ENCODE measurements around the gene NFASC. TPM values are rescaled to one million over a fixed set of nuclear protein-coding genes. Genes with fewer than 3 reads are reported as not detected.

NFASC gene
- polyA plus RNA-seq, 4 donors = 0.22 to 5.8 (median 3.0) TPM

DNA sequence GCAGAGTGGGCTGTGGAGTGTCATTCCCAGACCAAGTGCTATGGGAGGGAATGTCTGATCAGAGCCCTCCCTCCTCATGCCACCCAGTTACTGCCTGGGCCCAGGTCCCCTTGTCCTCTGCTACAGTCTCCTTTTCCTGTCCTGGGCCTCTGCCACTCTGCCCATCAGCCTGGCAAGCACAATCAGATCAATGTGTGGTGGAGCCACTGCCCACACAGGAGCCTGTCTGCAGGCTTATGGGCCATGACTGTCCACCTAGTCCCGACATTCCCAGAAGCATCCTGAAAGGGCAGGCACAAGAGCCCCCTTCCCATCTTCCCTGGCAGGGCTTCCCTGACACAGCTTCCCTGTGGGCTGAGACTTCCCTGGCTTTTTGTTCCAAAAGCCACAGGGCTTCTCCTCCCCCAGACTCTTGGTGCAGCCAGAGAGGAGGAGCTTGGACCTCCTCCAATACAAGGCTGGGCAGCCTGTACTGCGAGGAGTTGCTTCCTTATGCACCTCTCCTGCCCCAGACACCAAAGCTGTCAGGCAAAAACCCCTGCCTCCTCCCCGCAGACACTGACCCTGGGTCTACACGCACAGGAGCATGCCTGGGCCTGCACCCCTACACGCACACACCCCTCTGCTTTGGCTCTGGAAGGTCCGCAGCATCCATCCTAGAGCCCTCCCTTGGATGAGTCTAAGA lies 143.2 kb downstream of the NFASC start:
- FAIRE-seq = no peak

DNA sequence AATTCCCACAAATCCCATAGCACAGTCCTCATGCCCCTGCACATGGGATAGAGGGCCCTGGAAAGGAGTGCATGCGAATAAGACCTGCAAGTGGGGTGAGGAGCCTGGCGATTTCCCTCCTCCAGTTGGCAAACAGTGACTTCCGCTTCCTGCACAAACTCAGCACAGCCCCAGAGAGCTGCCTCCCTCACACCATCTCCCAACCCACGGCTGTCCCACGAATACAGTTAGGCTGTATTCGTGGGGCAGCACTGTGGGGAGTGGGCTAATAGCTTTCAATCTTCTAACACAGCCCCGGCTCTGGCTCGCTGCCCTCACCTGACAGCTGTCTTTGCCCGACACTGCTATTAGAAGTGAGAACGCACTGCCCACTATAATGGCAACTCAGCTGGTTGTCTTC lies 144.1 kb downstream of the NFASC start:
- Histone ChIP-seq H3K27ac (ENCODE audit: low read depth in 1 of 3, low read length in 2 of 3) (no peak overlapping the region), H3K4me1 (ENCODE audit: control insufficient read depth in 3 of 3, insufficient read depth in 2 of 3, low read depth in 1 of 3, low read length in 2 of 3) (no peaks in the 10 kb centered on the region), H3K36me3 (ENCODE audit: control insufficient read depth in 3 of 3, insufficient read depth in 2 of 3, low read depth in 1 of 3, low read length in 3 of 3) (no peaks in the 10 kb centered on the region), H3K27me3 (ENCODE audit: control insufficient read depth in 3 of 3, insufficient read depth in 3 of 3, low read length in 3 of 3) (no peaks in the 10 kb centered on the region), H3K9me3 (ENCODE audit: control insufficient read depth in 2 of 2, insufficient read depth in 1 of 2, low read depth in 1 of 2, low read length in 1 of 2) (no peaks in the 10 kb centered on the region), H3K4me3 (ENCODE audit: low read depth in 1 of 3, low read length in 3 of 3) (no peak overlapping the region)
- WGBS, 3 donors = 70 to 86% (median 73%) methylated on average over 10 of the region's 10 CpGs
- no peak for FAIRE-seq
- DNase-seq = no peak

More for the DNA sequence above, 143.2 kb downstream of the NFASC start:
- H3K4me3 ChIP-seq (ENCODE audit: low read depth in 1 of 3, low read length in 3 of 3) = no peak overlapping the region
- no peaks in the 10 kb centered on the region for H3K27me3 ChIP-seq (ENCODE audit: control insufficient read depth in 3 of 3, insufficient read depth in 3 of 3, low read length in 3 of 3)
- DNase-seq = peak; percentile 4 to 15
- H3K36me3 ChIP-seq (ENCODE audit: control insufficient read depth in 3 of 3, insufficient read depth in 2 of 3, low read depth in 1 of 3, low read length in 3 of 3) = no peaks in the 10 kb centered on the region
- no peaks in the 10 kb centered on the region for H3K9me3 ChIP-seq (ENCODE audit: control insufficient read depth in 2 of 2, insufficient read depth in 1 of 2, low read depth in 1 of 2, low read length in 1 of 2)
- WGBS, 3 donors = 20 to 47% (median 26%) methylated on average over 6 of the region's 6 CpGs
- H3K27ac ChIP-seq (ENCODE audit: low read depth in 1 of 3, low read length in 2 of 3) = no peak overlapping the region
- no peaks in the 10 kb centered on the region for H3K4me1 ChIP-seq (ENCODE audit: control insufficient read depth in 3 of 3, insufficient read depth in 2 of 3, low read depth in 1 of 3, low read length in 2 of 3)

DNA sequence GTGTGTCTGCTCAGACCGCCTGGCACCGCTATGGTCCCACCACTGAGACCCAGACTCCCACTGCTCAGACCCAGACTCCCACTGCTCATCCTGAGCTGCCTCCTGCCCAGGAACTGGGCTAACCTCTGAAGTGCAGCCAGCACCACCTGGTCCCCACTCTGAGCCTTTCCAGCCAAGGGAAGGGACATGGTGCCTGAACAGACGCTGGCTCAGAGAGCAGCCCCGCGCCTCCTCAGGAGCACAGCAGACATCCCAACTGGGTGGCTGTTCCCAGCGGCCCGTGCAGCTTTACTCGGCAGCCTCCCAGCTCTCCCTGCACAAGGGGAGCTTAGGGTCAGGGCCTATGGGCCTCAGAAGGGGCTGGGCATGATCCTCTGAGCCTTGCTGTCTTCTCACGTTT lies 144.6 kb downstream of the NFASC start:
- Histone ChIP-seq H3K4me1 (ENCODE audit: control insufficient read depth in 3 of 3, insufficient read depth in 2 of 3, low read depth in 1 of 3, low read length in 2 of 3) (no peaks in the 10 kb centered on the region), H3K27ac (ENCODE audit: low read depth in 1 of 3, low read length in 2 of 3) (no peak overlapping the region), H3K9me3 (ENCODE audit: control insufficient read depth in 2 of 2, insufficient read depth in 1 of 2, low read depth in 1 of 2, low read length in 1 of 2) (no peaks in the 10 kb centered on the region), H3K4me3 (ENCODE audit: low read depth in 1 of 3, low read length in 3 of 3) (no peak overlapping the region), H3K36me3 (ENCODE audit: control insufficient read depth in 3 of 3, insufficient read depth in 2 of 3, low read depth in 1 of 3, low read length in 3 of 3) (no peaks in the 10 kb centered on the region), H3K27me3 (ENCODE audit: control insufficient read depth in 3 of 3, insufficient read depth in 3 of 3, low read length in 3 of 3) (no peaks in the 10 kb centered on the region)
- 71 to 85% (median 83%) methylated on average over 9 of the region's 9 CpGs for WGBS, 3 donors
- FAIRE-seq = no peak
- no peak for DNase-seq

DNA sequence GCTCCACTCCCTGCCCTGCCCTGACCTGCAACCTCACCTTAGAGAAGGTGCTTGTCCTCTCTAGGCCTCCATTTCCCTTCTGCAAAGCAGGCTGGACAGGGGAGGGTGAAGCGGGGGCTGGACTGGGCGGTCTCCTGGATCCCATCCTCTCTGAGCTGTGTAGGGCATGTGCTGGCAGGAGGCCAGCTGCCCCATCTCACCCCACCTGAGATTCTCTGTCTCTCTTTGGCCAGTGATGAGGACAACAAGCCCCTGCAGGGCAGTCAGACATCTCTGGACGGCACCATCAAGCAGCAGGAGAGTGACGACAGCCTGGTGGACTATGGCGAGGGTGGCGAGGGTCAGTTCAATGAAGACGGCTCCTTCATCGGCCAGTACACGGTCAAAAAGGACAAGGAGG lies 145.4 kb downstream of the NFASC start:
- Histone ChIP-seq H3K36me3 (ENCODE audit: control insufficient read depth in 3 of 3, insufficient read depth in 2 of 3, low read depth in 1 of 3, low read length in 3 of 3) (no peaks in the 10 kb centered on the region), H3K27ac (ENCODE audit: low read depth in 1 of 3, low read length in 2 of 3) (no peak overlapping the region), H3K4me3 (ENCODE audit: low read depth in 1 of 3, low read length in 3 of 3) (no peak overlapping the region), H3K27me3 (ENCODE audit: control insufficient read depth in 3 of 3, insufficient read depth in 3 of 3, low read length in 3 of 3) (no peaks in the 10 kb centered on the region), H3K4me1 (ENCODE audit: control insufficient read depth in 3 of 3, insufficient read depth in 2 of 3, low read depth in 1 of 3, low read length in 2 of 3) (no peaks in the 10 kb centered on the region), H3K9me3 (ENCODE audit: control insufficient read depth in 2 of 2, insufficient read depth in 1 of 2, low read depth in 1 of 2, low read length in 1 of 2) (no peaks in the 10 kb centered on the region)
- FAIRE-seq = no peak
- WGBS, 3 donors = 90 to 94% (median 92%) methylated on average over 9 of the region's 9 CpGs
- no peak for DNase-seq

DNA sequence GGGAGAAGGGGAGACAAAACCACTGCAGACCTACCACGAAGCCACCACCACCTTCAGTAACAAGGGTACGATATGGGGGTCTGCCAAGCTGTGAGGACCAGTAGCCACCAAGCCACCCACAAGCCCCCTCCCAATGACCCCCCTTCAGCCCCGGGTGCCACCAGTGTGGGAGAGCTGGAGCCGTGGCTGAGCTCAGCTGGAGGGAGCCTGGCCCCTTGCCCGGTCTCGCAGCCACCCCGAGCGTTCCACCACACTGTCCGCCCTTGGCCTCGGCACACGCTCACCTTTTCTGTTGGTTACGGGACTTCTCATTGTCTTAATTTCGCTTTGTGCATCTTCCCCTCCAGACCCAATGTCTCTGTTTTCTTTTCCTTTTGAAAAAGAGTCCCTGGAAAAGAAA lies 145.9 kb downstream of the NFASC start:
- H3K4me1 ChIP-seq (ENCODE audit: control insufficient read depth in 3 of 3, insufficient read depth in 2 of 3, low read depth in 1 of 3, low read length in 2 of 3) = no peaks in the 10 kb centered on the region
- no peaks in the 10 kb centered on the region for H3K36me3 ChIP-seq (ENCODE audit: control insufficient read depth in 3 of 3, insufficient read depth in 2 of 3, low read depth in 1 of 3, low read length in 3 of 3)
- no peak for FAIRE-seq
- WGBS, 3 donors = 88 to 91% (median 90%) methylated on average over 13 of the region's 13 CpGs
- no peak overlapping the region for H3K4me3 ChIP-seq (ENCODE audit: low read depth in 1 of 3, low read length in 3 of 3)
- no peak overlapping the region for H3K27ac ChIP-seq (ENCODE audit: low read depth in 1 of 3, low read length in 2 of 3)
- no peaks in the 10 kb centered on the region for H3K27me3 ChIP-seq (ENCODE audit: control insufficient read depth in 3 of 3, insufficient read depth in 3 of 3, low read length in 3 of 3)
- DNase-seq = no peak
- no peaks in the 10 kb centered on the region for H3K9me3 ChIP-seq (ENCODE audit: control insufficient read depth in 2 of 2, insufficient read depth in 1 of 2, low read depth in 1 of 2, low read length in 1 of 2)

- no peaks in the 10 kb centered on the region for H3K36me3 ChIP-seq (ENCODE audit: control insufficient read depth in 3 of 3, insufficient read depth in 2 of 3, low read depth in 1 of 3, low read length in 3 of 3)
- no peaks in the 10 kb centered on the region for H3K4me1 ChIP-seq (ENCODE audit: control insufficient read depth in 3 of 3, insufficient read depth in 2 of 3, low read depth in 1 of 3, low read length in 2 of 3)
- H3K9me3 ChIP-seq (ENCODE audit: control insufficient read depth in 2 of 2, insufficient read depth in 1 of 2, low read depth in 1 of 2, low read length in 1 of 2) = no peaks in the 10 kb centered on the region
- no peak overlapping the region for H3K4me3 ChIP-seq (ENCODE audit: low read depth in 1 of 3, low read length in 3 of 3)
- no peaks in the 10 kb centered on the region for H3K27me3 ChIP-seq (ENCODE audit: control insufficient read depth in 3 of 3, insufficient read depth in 3 of 3, low read length in 3 of 3)
- 83 to 87% (median 85%) methylated on average over 6 of the region's 6 CpGs for WGBS, 3 donors
- no peak overlapping the region for H3K27ac ChIP-seq (ENCODE audit: low read depth in 1 of 3, low read length in 2 of 3)
- FAIRE-seq (no peak), DNase-seq (no peak)
Observed at GRCh38 chr1:205017001-205017400, 146.3 kb downstream of the NFASC start.

DNA sequence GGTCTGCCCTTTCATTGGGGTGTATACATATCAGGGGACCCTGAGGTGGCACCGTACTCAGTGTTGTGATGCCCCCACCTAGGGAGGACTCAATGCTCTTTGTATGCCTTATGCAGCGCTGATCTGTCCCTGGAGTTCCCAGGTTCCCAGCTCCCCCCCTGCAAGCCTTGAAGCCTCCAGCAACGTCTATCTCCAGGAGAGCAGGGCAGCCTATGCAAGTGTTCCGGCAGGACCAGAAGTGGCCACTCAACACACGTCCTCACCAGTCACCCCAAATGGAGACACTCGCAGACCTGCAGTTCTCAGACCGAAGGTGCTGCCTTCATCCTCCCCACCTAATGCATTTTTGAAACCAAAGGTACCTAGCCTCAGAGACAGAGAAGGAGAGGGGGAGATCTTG lies 147.1 kb downstream of the NFASC start:
- DNase-seq (no peak), FAIRE-seq (no peak)
- 79 to 89% (median 88%) methylated on average over 7 of the region's 7 CpGs for WGBS, 3 donors
- no peaks in the 10 kb centered on the region for H3K36me3 ChIP-seq (ENCODE audit: control insufficient read depth in 3 of 3, insufficient read depth in 2 of 3, low read depth in 1 of 3, low read length in 3 of 3)
- H3K27me3 ChIP-seq (ENCODE audit: control insufficient read depth in 3 of 3, insufficient read depth in 3 of 3, low read length in 3 of 3) = no peaks in the 10 kb centered on the region
- H3K4me1 ChIP-seq (ENCODE audit: control insufficient read depth in 3 of 3, insufficient read depth in 2 of 3, low read depth in 1 of 3, low read length in 2 of 3) = no peaks in the 10 kb centered on the region
- no peaks in the 10 kb centered on the region for H3K9me3 ChIP-seq (ENCODE audit: control insufficient read depth in 2 of 2, insufficient read depth in 1 of 2, low read depth in 1 of 2, low read length in 1 of 2)
- no peak overlapping the region for H3K27ac ChIP-seq (ENCODE audit: low read depth in 1 of 3, low read length in 2 of 3)
- H3K4me3 ChIP-seq (ENCODE audit: low read depth in 1 of 3, low read length in 3 of 3) = no peak overlapping the region

DNA sequence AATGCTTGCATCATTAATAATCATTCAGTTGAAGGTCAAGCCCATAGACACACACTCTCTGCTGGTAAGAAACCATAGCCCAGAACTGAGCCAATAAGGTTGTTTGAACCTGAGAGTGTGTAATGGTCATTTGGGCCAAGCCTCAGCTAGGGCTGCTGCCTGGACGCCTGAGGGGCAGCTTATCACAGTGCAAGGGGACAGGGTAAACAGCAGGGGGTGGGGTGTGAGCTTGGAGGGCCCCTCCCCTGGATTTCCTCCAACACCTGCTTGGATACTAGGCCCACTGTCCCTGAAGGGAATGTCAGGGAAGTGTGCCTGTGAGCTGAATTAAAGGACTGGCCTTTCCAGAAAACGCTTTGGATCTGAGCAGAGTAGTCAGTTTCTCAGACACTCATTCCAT lies 147.7 kb downstream of the NFASC start:
- no peak overlapping the region for H3K27ac ChIP-seq (ENCODE audit: low read depth in 1 of 3, low read length in 2 of 3)
- H3K36me3 ChIP-seq (ENCODE audit: control insufficient read depth in 3 of 3, insufficient read depth in 2 of 3, low read depth in 1 of 3, low read length in 3 of 3) = no peaks in the 10 kb centered on the region
- H3K9me3 ChIP-seq (ENCODE audit: control insufficient read depth in 2 of 2, insufficient read depth in 1 of 2, low read depth in 1 of 2, low read length in 1 of 2) = no peaks in the 10 kb centered on the region
- DNase-seq = no peak
- H3K4me1 ChIP-seq (ENCODE audit: control insufficient read depth in 3 of 3, insufficient read depth in 2 of 3, low read depth in 1 of 3, low read length in 2 of 3) = no peaks in the 10 kb centered on the region
- 37 to 68% (median 53%) methylated on average over 2 of the region's 2 CpGs for WGBS, 3 donors
- no peaks in the 10 kb centered on the region for H3K27me3 ChIP-seq (ENCODE audit: control insufficient read depth in 3 of 3, insufficient read depth in 3 of 3, low read length in 3 of 3)
- FAIRE-seq = no peak
- H3K4me3 ChIP-seq (ENCODE audit: low read depth in 1 of 3, low read length in 3 of 3) = no peak overlapping the region

DNA sequence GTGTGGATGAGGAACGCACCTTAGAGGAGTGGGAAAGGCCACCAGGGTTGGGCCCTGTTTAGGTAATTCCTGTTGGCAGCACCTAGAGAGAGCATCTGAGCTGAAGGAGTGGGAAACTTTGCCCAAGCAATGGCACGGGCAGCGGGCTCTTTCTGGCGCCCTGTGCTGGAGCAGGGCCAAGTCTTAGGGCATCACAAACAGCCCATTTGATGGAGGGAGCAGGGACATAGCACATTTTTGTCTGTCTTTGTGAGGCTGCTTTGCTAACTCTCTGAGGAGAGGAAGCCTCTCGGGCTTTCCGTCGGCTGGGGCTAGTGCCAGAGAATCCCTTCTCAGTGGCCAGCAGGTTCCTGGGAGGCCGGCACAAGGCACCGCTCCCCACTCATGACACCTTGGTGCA lies 149.8 kb downstream of the NFASC start:
- no peak for FAIRE-seq
- Histone ChIP-seq H3K9me3 (ENCODE audit: control insufficient read depth in 2 of 2, insufficient read depth in 1 of 2, low read depth in 1 of 2, low read length in 1 of 2) (no peaks in the 10 kb centered on the region), H3K4me1 (ENCODE audit: control insufficient read depth in 3 of 3, insufficient read depth in 2 of 3, low read depth in 1 of 3, low read length in 2 of 3) (no peaks in the 10 kb centered on the region), H3K36me3 (ENCODE audit: control insufficient read depth in 3 of 3, insufficient read depth in 2 of 3, low read depth in 1 of 3, low read length in 3 of 3) (no peaks in the 10 kb centered on the region), H3K27ac (ENCODE audit: low read depth in 1 of 3, low read length in 2 of 3) (no peak overlapping the region), H3K27me3 (ENCODE audit: control insufficient read depth in 3 of 3, insufficient read depth in 3 of 3, low read length in 3 of 3) (no peaks in the 10 kb centered on the region), H3K4me3 (ENCODE audit: low read depth in 1 of 3, low read length in 3 of 3) (no peak overlapping the region)
- DNase-seq = no peak
- 67 to 87% (median 72%) methylated on average over 9 of the region's 9 CpGs for WGBS, 3 donors
